ENCODE measurements around the gene CCNL2.

- TF ChIP-seq CTCF (conservative IDR thresholded peaks at IDR 0.05; ENCODE audit: low read depth, low read length) = no peak
- no peak for TF ChIP-seq EZH2 (IDR thresholded peaks at IDR 0.05; ENCODE audit: borderline replicate concordance, low read depth, low read length, poor library complexity, severe bottlenecking)
Observed at GRCh38 chr1:1435911-1436629, 36.9 kb upstream of the CCNL2 start.
